GM12873 (cell line): ENCODE measurements around the gene EGFR.

Source experiments
- TF ChIP-seq, protein P1 (sequence below): IDR thresholded peaks from 2 replicates; pipeline ENCODE4 v1.5.1; 2012; ENCODE audit warnings: low read depth, mild to moderate bottlenecking, moderate library complexity, low read length, control low read depth; ENCODE audit not compliant: insufficient read depth; ENCODE audit errors: missing control alignments

EGFR gene

DNA sequence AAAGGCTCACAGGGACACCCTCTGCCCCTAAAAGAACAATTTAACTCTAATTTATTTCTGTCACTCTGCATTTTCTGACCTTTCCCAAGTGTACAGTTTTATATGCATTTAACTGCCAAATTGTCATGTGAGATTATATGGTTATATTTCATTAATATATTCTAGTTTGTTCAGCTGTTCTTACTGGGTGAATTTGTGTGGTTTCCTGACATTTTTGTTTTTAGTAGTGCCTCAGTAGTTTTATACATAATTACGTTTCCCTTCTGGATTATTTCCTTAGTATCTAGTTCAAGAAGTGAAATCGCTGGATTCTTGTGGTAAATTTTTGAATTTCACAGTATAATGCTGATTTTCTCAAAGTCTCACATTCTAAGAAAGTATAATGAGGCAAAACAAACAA is 41.3 kb downstream of the EGFR start:
- TF ChIP-seq, protein P1, sequence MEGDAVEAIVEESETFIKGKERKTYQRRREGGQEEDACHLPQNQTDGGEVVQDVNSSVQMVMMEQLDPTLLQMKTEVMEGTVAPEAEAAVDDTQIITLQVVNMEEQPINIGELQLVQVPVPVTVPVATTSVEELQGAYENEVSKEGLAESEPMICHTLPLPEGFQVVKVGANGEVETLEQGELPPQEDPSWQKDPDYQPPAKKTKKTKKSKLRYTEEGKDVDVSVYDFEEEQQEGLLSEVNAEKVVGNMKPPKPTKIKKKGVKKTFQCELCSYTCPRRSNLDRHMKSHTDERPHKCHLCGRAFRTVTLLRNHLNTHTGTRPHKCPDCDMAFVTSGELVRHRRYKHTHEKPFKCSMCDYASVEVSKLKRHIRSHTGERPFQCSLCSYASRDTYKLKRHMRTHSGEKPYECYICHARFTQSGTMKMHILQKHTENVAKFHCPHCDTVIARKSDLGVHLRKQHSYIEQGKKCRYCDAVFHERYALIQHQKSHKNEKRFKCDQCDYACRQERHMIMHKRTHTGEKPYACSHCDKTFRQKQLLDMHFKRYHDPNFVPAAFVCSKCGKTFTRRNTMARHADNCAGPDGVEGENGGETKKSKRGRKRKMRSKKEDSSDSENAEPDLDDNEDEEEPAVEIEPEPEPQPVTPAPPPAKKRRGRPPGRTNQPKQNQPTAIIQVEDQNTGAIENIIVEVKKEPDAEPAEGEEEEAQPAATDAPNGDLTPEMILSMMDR = no peak

DNA sequence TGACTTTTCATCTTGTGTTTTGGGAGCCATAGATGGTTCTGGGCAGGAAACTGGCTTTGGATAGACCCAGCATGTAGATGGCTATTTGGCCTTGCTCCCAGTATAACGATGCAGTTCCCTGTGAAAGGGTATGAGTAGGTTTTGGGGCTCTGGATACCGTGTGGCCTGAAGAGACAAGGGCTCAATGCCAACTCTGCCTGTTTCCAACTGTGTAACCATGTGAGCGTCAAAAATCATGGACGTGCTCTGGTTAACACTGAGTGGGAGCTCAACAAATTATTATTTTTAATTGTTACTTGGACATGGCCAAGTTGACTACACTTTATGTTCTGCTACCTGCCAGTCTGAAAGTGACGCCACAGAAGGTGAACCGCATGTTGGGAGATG is 41.8 kb downstream of the EGFR start:
- TF ChIP-seq, protein P1 = no peak

DNA sequence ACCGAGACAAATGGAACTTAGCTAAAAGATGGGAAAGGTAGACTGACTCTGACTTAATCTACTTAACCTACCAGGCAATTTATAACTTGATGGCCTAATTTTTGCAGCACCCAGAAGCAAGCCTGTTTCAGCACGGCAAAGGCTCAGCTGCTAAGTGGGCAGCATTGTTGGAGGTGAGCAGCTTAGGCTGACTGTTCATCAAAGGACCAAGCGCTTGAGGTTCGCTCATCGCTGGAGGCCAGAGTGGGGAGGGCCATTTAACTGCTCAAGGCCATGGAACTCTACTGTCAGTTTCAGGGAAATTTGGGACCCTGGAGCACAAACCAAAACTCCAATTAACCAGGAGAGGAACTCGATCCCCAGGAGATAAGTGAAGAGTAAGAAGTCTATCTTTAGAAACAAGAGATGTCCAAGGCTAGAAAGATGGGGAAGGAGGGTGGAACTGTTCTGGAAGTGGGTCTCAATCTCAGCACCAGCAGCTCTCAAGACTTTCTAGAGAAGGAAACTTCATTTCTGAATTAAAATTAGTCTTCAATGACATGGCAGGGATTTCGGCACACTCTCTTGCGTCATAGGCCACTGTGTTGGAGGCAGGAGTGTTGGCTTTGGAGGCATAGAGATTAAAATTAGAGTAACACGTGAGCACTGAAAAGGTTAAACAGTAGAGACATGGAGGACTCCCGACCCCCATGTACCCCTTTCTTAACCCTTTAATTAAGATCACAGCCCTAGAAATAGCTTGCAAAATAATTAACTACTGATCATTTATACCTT is 43.1 kb downstream of the EGFR start:
- TF ChIP-seq, protein P1 = no peak

DNA sequence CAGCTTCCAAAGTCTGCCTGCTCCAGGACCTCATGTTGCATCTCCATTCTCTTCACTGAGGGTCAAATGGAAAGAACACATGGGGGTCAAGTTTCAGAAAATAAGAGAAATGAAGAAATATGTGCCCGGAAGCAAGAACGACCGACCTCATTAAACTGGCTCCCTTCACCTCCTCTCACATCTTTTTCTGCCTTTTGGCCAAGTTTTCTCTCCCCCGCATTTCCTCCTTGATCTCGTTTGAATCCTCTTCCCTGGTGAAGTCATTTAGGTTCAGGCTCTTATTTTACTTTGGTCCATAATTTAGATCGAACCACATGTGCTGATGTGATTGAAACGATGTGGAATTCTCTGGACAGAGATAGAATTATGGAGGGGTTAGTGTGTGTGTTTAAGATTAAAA is 44.2 kb downstream of the EGFR start:
- TF ChIP-seq, protein P1 = no peak

DNA sequence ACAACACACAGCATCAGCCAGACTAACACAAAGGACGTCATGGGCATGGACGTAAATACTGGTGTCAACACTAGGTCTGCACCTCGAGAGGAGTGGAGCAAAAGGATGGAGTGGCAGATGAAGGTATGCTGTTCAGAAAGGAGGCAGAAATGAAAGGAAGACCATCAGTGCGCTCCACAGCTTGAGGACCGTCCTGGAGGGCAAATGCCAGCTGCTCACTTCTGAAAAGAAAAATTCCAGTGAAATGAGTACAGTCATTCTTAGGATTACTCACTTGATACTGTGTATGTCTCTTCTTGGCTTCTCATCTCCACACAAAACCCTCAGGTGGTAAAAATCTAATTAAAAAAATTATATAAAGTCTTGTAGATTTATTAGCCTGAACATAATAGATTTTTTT is 44.8 kb downstream of the EGFR start:
- TF ChIP-seq, protein P1 = no peak

DNA sequence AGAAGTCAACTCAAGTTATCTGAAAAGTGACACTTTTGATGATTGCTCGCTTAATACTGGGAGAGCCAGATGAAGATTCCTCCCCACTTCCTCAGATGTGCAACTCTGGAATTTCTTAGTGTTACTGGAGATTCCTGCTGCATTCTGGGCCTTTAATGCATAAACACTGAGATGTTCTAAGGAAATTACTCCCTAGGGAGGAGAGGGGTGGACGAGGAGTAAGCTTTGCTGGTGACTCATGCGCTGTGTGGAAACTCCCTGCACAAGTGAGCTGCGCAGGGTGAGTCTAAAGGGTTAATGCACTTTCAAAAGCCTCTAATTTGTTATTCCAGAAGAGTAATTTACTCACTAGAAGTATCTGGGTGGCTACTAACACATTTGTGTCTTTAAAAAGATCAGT is 46.3 kb downstream of the EGFR start:
- TF ChIP-seq, protein P1 = no peak

DNA sequence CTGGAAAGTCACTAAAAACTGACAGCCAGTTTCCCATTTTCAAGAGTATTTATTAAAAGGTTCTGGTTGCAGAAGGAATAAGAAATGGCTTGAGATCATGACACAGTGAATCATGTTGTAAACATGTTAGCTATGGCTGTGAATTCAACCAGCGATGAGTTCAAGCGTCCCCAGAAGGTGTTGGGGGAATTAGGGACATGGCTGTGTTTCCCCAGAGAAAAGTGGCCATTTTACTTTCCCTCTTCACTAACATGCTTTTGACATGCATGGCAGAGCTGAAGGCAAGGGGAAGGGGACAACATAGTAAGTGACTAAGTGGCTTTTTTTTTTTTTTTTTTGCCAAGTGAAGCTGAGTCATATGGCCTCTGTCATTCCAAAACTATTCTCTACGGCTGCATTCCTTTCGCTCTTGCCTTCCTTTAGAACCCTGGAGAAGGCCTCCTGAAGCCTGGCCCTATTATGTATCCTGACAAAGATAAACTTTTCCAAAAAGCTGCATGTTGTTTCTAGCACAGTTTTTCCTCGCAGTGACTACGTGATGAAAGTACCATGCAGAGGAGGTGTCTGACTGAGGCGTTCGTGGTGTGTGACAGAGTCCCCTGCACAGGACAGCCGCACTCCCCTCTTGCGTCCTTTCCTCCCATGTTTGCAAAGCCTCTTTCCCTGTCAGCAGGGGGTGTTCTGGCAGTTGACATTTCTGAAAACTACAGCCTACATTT is 46.9 kb downstream of the EGFR start:
- TF ChIP-seq, protein P1 = no peak
